ENCODE data around the gene FGF19.

FGF19 gene

GRCh38 chr11:69746140-69746539 lies 42.3 kb upstream of the FGF19 start:
- Histone ChIP-seq H3K27ac (replicated peaks) (no peak overlapping the region), H3K27me3 (ENCODE audit: insufficient read depth, poor library complexity, severe bottlenecking) (no peaks in the 10 kb centered on the region)

GRCh38 chr11:69745201-69745600 lies 41.4 kb upstream of the FGF19 start:
- no peaks in the 10 kb centered on the region for H3K27me3 ChIP-seq (ENCODE audit: insufficient read depth, poor library complexity, severe bottlenecking)
- no peak overlapping the region for H3K4me3 ChIP-seq (replicated peaks; ENCODE audit: insufficient read depth, low read length)
- H3K27ac ChIP-seq (replicated peaks): no peak overlapping the region
- TF ChIP-seq GABPA (IDR thresholded peaks at IDR 0.05; ENCODE audit: low read depth): no peak
- no peak for TF ChIP-seq POLR2AphosphoS5 (IDR thresholded peaks at IDR 0.05; ENCODE audit: low read depth)
- TF ChIP-seq SPI1 (IDR thresholded peaks at IDR 0.05; ENCODE audit: borderline replicate concordance, low read depth): no peak
- no peak for TF ChIP-seq CTCF (IDR thresholded peaks at IDR 0.05; ENCODE audit: insufficient read depth, low read length)
- TF ChIP-seq REST (IDR thresholded peaks at IDR 0.05; ENCODE audit: insufficient replicate concordance, low read depth): no peak
- no peak for DNase-seq (ENCODE audit: low read depth in 1 of 2, low spot score in 1 of 2)

More at GRCh38 chr11:69746140-69746539, 42.3 kb upstream of the FGF19 start:
- H3K4me3 ChIP-seq (replicated peaks; ENCODE audit: insufficient read depth, low read length): no peak overlapping the region
- TF ChIP-seq CTCF (IDR thresholded peaks at IDR 0.05; ENCODE audit: insufficient read depth, low read length) (no peak), GABPA (IDR thresholded peaks at IDR 0.05; ENCODE audit: low read depth) (no peak), SPI1 (IDR thresholded peaks at IDR 0.05; ENCODE audit: borderline replicate concordance, low read depth) (no peak), REST (IDR thresholded peaks at IDR 0.05; ENCODE audit: insufficient replicate concordance, low read depth) (no peak), POLR2AphosphoS5 (IDR thresholded peaks at IDR 0.05; ENCODE audit: low read depth) (no peak)
- no peak for DNase-seq (ENCODE audit: low read depth in 1 of 2, low spot score in 1 of 2)

- DNase-seq (ENCODE audit: low read depth in 1 of 2, low spot score in 1 of 2): no peak
- no peak overlapping the region for H3K27ac ChIP-seq (replicated peaks)
- TF ChIP-seq POLR2AphosphoS5 (IDR thresholded peaks at IDR 0.05; ENCODE audit: low read depth): no peak
- no peak for TF ChIP-seq SPI1 (IDR thresholded peaks at IDR 0.05; ENCODE audit: borderline replicate concordance, low read depth)
- no peak for TF ChIP-seq CTCF (IDR thresholded peaks at IDR 0.05; ENCODE audit: insufficient read depth, low read length)
- TF ChIP-seq REST (IDR thresholded peaks at IDR 0.05; ENCODE audit: insufficient replicate concordance, low read depth): no peak
- TF ChIP-seq GABPA (IDR thresholded peaks at IDR 0.05; ENCODE audit: low read depth): no peak
- no peak overlapping the region for H3K4me3 ChIP-seq (replicated peaks; ENCODE audit: insufficient read depth, low read length)
- no peaks in the 10 kb centered on the region for H3K27me3 ChIP-seq (ENCODE audit: insufficient read depth, poor library complexity, severe bottlenecking)
Observed at GRCh38 chr11:69744435-69744834, 40.6 kb upstream of the FGF19 start.
